Neural progenitor cell (in vitro differentiated cells): ENCODE measurements around the gene LCE5A. TPM values are rescaled to one million over a fixed set of nuclear protein-coding genes. Genes with fewer than 3 reads are reported as not detected.

Experiments used
- DNase-seq: peaks from one replicate; pipeline ENCODE4 v3.0.0-alpha.2; 2016; ENCODE audit warnings: low spot score
- H2AFZ ChIP-seq: fragments of 200-600 bp; sonication (generic); replicated peaks from 2 replicates; pipeline ENCODE4 v1.6.1; 2016; ENCODE audit warnings: antibody characterized with exemption
- H3F3A ChIP-seq: fragments of 200-600 bp; sonication (generic); 2 replicates; pipeline ENCODE4 v1.6.1; 2016; ENCODE audit warnings: antibody characterized with exemption, low read depth
- H3K27ac ChIP-seq: fragments of 200-600 bp; sonication (generic); 2 replicates; pipeline ENCODE4 v1.5.1; 2016; ENCODE audit warnings: mild to moderate bottlenecking
- H3K27me3 ChIP-seq: fragments of 200-600 bp; sonication (generic); 2 replicates; pipeline ENCODE4 v1.6.1; 2016; ENCODE audit warnings: mild to moderate bottlenecking, moderate library complexity
- H3K36me3 ChIP-seq: fragments of 200-600 bp; sonication (generic); 2 replicates; pipeline ENCODE4 v1.5.1; 2016
- H3K4me1 ChIP-seq: fragments of 200-600 bp; sonication (generic); 2 replicates; pipeline ENCODE4 v1.6.1; 2016; ENCODE audit warnings: mixed run types
- H3K4me2 ChIP-seq: fragments of 200-600 bp; sonication (generic); 2 replicates; pipeline ENCODE4 v1.6.1; 2016
- H3K4me3 ChIP-seq: fragments of 200-600 bp; sonication (generic); 2 replicates; pipeline ENCODE4 v1.5.1; 2016
- H3K79me2 ChIP-seq: fragments of 200-600 bp; sonication (generic); 2 replicates; pipeline ENCODE4 v1.6.1; 2016; ENCODE audit warnings: low read depth
- H3K9ac ChIP-seq: fragments of 200-600 bp; sonication (generic); 2 replicates; pipeline ENCODE4 v1.6.1; 2016
- H3K9me3 ChIP-seq: fragments of 200-600 bp; sonication (generic); 2 replicates; pipeline ENCODE4 v1.5.1; 2016; ENCODE audit warnings: low read depth
- H4K20me1 ChIP-seq: fragments of 200-600 bp; sonication (generic); 2 replicates; pipeline ENCODE4 v1.6.1; 2016; ENCODE audit warnings: low read depth
- H3K27ac Mint-ChIP-seq: 3 replicates; pipeline ENCODE4 v1.8.0; 2021; ENCODE audit warnings: mixed read lengths
- H3K27me3 Mint-ChIP-seq: 2 replicates; pipeline ENCODE4 v1.8.0; 2022; ENCODE audit warnings: low read depth, mild to moderate bottlenecking, inconsistent platforms, moderate library complexity, mixed read lengths; ENCODE audit not compliant: insufficient read depth
- H3K36me3 Mint-ChIP-seq: 3 replicates; pipeline ENCODE4 v1.8.0; 2021; ENCODE audit warnings: mixed read lengths
- H3K4me1 Mint-ChIP-seq: 3 replicates; pipeline ENCODE4 v1.8.0; 2021; ENCODE audit warnings: mixed read lengths
- H3K4me3 Mint-ChIP-seq: 3 replicates; pipeline ENCODE4 v1.8.0; 2021; ENCODE audit warnings: mild to moderate bottlenecking, moderate library complexity, mixed read lengths
- H3K9me3 Mint-ChIP-seq: 3 replicates; pipeline ENCODE4 v1.8.0; 2020; ENCODE audit warnings: mixed read lengths
- CTCF ChIP-seq: fragments of 200-600 bp; sonication (generic); IDR thresholded peaks from 2 replicates; pipeline ENCODE4 v1.5.1; 2017; ENCODE audit warnings: antibody characterized with exemption, mild to moderate bottlenecking
- EZH2 ChIP-seq: fragments of 200-600 bp; sonication (generic); IDR thresholded peaks from 2 replicates; pipeline ENCODE4 v1.6.1; 2017; ENCODE audit warnings: antibody characterized with exemption, mild to moderate bottlenecking, moderate library complexity
- EZH2phosphoT487 ChIP-seq: fragments of 200-600 bp; sonication (generic); IDR thresholded peaks from 2 replicates; pipeline ENCODE4 v1.6.1; 2017; ENCODE audit warnings: antibody characterized with exemption
- total RNA-seq: library from RNA; depleted of rRNA; stranded (reverse); fragments of >200 nt; gene quantifications from 2 replicates; pipeline ENCODE4 v1.2.3, GENCODE V29; 2015; ENCODE audit warnings: low replicate concordance

The LCE5A gene
- total RNA-seq, 1 donor from 2014 or later: not detected

DNA sequence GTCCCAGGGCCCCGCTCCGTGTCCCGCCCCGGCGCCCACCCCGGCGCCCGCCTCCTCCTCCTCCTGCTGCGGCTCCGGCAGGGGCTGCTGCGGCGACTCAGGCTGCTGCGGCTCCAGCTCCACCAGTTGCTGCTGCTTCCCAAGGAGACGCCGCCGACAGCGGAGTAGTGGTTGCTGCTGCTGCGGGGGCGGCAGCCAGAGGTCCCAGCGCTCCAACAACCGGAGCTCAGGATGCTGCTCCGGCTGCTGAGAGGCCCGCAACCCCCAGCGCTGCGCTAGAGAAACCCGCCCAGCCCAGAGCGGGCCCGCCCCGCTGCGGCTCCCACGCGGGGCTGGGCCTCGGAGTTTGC lies 4.8 kb downstream of the LCE5A start:
- H3K9me3 Mint-ChIP-seq: peaks cover 51% of the 10 kb centered on the region
- no peaks in the 10 kb centered on the region for H4K20me1 ChIP-seq
- no peak overlapping the region for H3K4me2 ChIP-seq
- DNase-seq: no peak
- no peak overlapping the region for H3K27ac ChIP-seq
- H3K4me3 Mint-ChIP-seq: no peak overlapping the region
- no peaks in the 10 kb centered on the region for H3K27me3 ChIP-seq
- H3K4me3 ChIP-seq: no peak overlapping the region
- H3K4me1 ChIP-seq: no peaks in the 10 kb centered on the region
- peaks cover 2% of the 10 kb centered on the region for H3K27me3 Mint-ChIP-seq
- no peaks in the 10 kb centered on the region for H3K79me2 ChIP-seq
- H2AFZ ChIP-seq: no peak overlapping the region
- H3K27ac Mint-ChIP-seq: no peak overlapping the region
- no peaks in the 10 kb centered on the region for H3K4me1 Mint-ChIP-seq
- H3K9me3 ChIP-seq: no peaks in the 10 kb centered on the region
- TF ChIP-seq CTCF (no peak), EZH2phosphoT487 (no peak), EZH2 (no peak)
- no peaks in the 10 kb centered on the region for H3K36me3 Mint-ChIP-seq
- H3F3A ChIP-seq: no peaks in the 10 kb centered on the region
- no peak overlapping the region for H3K9ac ChIP-seq
- H3K36me3 ChIP-seq: no peaks in the 10 kb centered on the region

- Mint-ChIP-seq H3K4me1 (no peaks in the 10 kb centered on the region), H3K9me3 (peaks cover 46% of the 10 kb centered on the region), H3K27me3 (peaks cover 2% of the 10 kb centered on the region), H3K27ac (no peak overlapping the region), H3K36me3 (no peaks in the 10 kb centered on the region), H3K4me3 (no peak overlapping the region)
- Histone ChIP-seq H3K4me1 (no peaks in the 10 kb centered on the region), H3K27ac (no peak overlapping the region), H3K9me3 (peaks cover 6% of the 10 kb centered on the region), H3K9ac (no peak overlapping the region), H2AFZ (no peak overlapping the region), H3K4me3 (no peak overlapping the region), H3K79me2 (no peaks in the 10 kb centered on the region), H3F3A (no peaks in the 10 kb centered on the region), H3K4me2 (no peak overlapping the region), H3K27me3 (no peaks in the 10 kb centered on the region), H3K36me3 (no peaks in the 10 kb centered on the region), H4K20me1 (no peaks in the 10 kb centered on the region)
- TF ChIP-seq EZH2phosphoT487 (no peak), CTCF (no peak), EZH2 (no peak)
- DNase-seq: no peak
These were observed 5.5 kb downstream of the LCE5A start for GRCh38 chr1:152516082-152516481.

DNA sequence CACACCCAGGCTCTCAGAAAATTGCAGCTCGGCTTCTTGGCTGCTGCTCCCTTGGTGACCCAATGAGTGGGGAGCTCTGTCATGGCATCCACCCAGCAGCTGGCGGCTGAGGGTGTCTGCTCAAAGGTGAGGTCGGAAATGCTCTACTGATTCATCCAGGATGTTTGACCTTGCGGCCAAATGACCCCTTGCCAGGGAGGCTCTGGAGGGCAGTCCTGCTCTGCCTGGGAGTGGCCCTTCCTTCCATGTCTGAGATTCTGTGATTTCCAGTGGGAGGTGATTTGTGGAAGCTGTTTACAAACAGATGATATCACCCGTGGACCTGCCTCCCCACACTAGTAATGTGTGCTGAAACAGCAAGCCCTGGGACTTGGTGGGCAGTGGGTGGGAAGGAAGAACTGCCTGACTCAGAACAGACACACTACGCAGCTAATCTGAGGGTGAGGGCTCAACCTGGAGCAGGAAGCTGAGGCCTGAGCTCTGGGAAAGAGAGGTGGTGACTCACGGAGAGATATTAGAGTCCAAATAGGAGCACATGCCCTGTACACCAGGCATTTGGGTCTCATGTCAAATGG lies 6.7 kb downstream of the LCE5A start:
- no peaks in the 10 kb centered on the region for H3K36me3 Mint-ChIP-seq
- no peak overlapping the region for H3K4me3 Mint-ChIP-seq
- no peaks in the 10 kb centered on the region for H3K36me3 ChIP-seq
- H2AFZ ChIP-seq: no peak overlapping the region
- H4K20me1 ChIP-seq: no peaks in the 10 kb centered on the region
- H3K9ac ChIP-seq: no peak overlapping the region
- no peak for DNase-seq
- H3K27me3 ChIP-seq: no peaks in the 10 kb centered on the region
- no peaks in the 10 kb centered on the region for H3K79me2 ChIP-seq
- peaks cover 17% of the 10 kb centered on the region for H3K9me3 ChIP-seq
- H3K9me3 Mint-ChIP-seq: peaks cover 42% of the 10 kb centered on the region
- no peak overlapping the region for H3K4me2 ChIP-seq
- no peak overlapping the region for H3K4me3 ChIP-seq
- H3K27ac ChIP-seq: no peak overlapping the region
- no peaks in the 10 kb centered on the region for H3F3A ChIP-seq
- H3K4me1 Mint-ChIP-seq: no peaks in the 10 kb centered on the region
- H3K4me1 ChIP-seq: no peaks in the 10 kb centered on the region
- TF ChIP-seq EZH2phosphoT487: no peak
- TF ChIP-seq CTCF: no peak
- TF ChIP-seq EZH2: no peak
- H3K27ac Mint-ChIP-seq: no peak overlapping the region
- peaks cover 2% of the 10 kb centered on the region for H3K27me3 Mint-ChIP-seq
